ENCODE results near the gene NANOS3. TPM values are rescaled to one million over a fixed set of nuclear protein-coding genes. Genes with fewer than 3 reads are reported as not detected.
A peak's percentile ranks its signal among the peaks of the same experiment; 100 is the strongest.

NANOS3 gene
- total and polyA plus RNA-seq, 9 of the 15 experiments (the other 6 are each of a cell fraction or from before 2014, with no cell fraction given), result not detected

- TF ChIP-seq FOXO4 (CRISPR knock-in tag; IDR thresholded peaks at IDR 0.05) (no peak), PRDM10 (IDR thresholded peaks at IDR 0.05; ENCODE audit: partially characterized antibody) (peak; percentile 22), EHMT2 (IDR thresholded peaks at IDR 0.05) (no peak), ZBTB12 (CRISPR knock-in tag; IDR thresholded peaks at IDR 0.05) (peak; percentile 44; the same call in 1 of the 2 replicates), ZNF41 (CRISPR knock-in tag; conservative IDR thresholded peaks at IDR 0.05) (no peak), PTTG1 (tag; IDR thresholded peaks at IDR 0.05; ENCODE audit: low read depth) (no peak), THRAP3 (IDR thresholded peaks at IDR 0.05; ENCODE audit: borderline replicate concordance) (no peak), ZNF57 (CRISPR knock-in tag; IDR thresholded peaks at IDR 0.05) (no peak), VEZF1 (CRISPR knock-in tag; IDR thresholded peaks at IDR 0.05) (peak; percentile 49), CUX1 (CRISPR knock-in tag; IDR thresholded peaks at IDR 0.05) (no peak), ZNF436 (CRISPR knock-in tag; IDR thresholded peaks at IDR 0.05) (no peak), DACH1 (IDR thresholded peaks at IDR 0.05; ENCODE audit: partially characterized antibody) (no peak), SRF (CRISPR knock-in tag; IDR thresholded peaks at IDR 0.05) (peak in 1 of 2 experiments; percentile 45; a peak in 1 of 4 replicates)
Observed at GRCh38 chr19:13905634-13906520, 28.9 kb downstream of the NANOS3 start, which contains the start of the genes BRME1 and CC2D1A (continued).
